ENCODE data around the gene SPESP1. TPM values are rescaled to one million over a fixed set of nuclear protein-coding genes. Genes with fewer than 3 reads are reported as not detected.

Gene SPESP1
- total RNA-seq, 1 donor from 2014 or later = 1.2 TPM

DNA sequence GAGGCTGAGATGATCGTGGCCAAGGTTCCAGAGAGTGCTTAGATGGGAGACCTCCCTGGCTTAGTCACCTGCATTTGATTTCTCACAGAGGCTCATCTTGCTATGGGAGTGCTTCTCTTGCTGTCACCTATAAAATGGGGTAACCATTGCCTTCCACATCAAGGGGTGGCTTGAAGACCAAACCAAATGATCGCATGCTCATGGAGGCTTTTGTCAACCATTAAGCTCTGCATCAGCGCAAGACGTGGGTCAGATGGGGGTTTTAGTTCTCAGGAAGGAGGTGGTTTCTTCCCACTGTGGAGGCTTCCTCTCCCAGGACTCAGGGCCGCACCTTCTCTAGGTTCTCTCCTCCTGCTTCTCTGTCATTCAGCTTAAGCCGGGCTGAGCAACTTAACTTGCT, 56.8 kb downstream of the SPESP1 start:
- no peaks in the 10 kb centered on the region for H3K4me1 Mint-ChIP-seq (ENCODE audit: low read depth)
- no peak for DNase-seq (ENCODE audit: low spot score)
- no peaks in the 10 kb centered on the region for H3K36me3 Mint-ChIP-seq (ENCODE audit: low read depth)
- intact Hi-C loops (cut with micrococcal nuclease) = no loop called here
- no peak overlapping the region for H3K27ac Mint-ChIP-seq
- H3K27me3 Mint-ChIP-seq (ENCODE audit: insufficient read depth) = peaks cover 5% of the 10 kb centered on the region
- H3K9me3 Mint-ChIP-seq = no peaks in the 10 kb centered on the region
- no peak overlapping the region for H3K4me3 Mint-ChIP-seq

DNA sequence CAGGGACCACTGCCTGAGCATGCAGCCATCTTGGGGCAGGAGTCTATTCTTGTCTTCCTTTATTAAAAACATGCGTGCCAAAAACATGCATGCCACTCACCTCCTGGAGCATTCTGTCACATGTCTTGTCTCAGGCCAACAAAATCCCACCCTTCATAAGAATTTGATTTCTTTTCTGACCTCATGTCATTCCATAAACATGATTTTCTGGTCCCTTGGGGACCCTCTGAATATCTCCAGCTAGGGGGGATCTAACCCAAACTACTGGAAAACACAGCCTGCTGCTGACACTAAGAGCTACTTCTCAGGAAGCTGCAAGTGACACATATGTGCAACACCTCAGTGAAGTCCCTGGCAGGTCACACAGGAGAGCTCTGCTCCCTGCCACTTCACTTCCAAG, 57.4 kb downstream of the SPESP1 start:
- Mint-ChIP-seq H3K27me3 (ENCODE audit: insufficient read depth) (peaks cover 5% of the 10 kb centered on the region), H3K36me3 (ENCODE audit: low read depth) (no peaks in the 10 kb centered on the region), H3K27ac (no peak overlapping the region), H3K4me1 (ENCODE audit: low read depth) (no peaks in the 10 kb centered on the region), H3K4me3 (no peak overlapping the region), H3K9me3 (no peaks in the 10 kb centered on the region)
- no peak for DNase-seq (ENCODE audit: low spot score)
- intact Hi-C loops (cut with micrococcal nuclease) = no loop called here

DNA sequence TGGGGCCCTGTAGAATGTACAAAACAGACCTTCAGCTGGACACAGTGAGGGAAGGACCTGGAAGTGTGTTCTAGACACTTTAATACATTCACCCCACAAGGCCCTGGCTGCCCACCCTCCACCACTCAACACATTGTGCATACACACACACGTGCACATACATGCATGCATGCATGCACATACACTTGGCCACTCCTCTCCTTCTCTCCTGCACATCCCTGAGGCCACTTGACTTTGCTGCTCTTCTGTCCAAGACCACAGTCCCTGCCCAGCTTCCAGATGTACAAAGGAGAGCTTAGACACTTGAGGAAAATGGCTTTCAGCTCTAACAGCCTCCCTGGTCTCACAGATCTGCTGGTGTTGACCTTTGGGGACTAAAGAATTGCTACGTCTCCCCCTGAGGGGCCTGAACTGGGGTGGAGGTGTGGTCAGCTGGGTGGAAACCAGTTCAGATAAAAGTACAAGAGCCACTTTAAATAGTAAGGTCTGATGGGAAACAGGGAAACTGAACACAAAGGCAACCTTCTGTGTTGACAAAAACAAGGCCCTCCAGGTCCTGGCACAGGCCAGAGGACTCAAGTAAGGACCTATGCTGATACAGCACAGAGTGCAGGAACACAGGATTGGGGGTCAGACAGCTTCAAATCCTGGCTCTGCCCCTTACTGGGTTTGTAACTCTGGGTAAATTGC, 59.4 kb downstream of the SPESP1 start:
- Mint-ChIP-seq H3K27ac (no peak overlapping the region), H3K4me1 (ENCODE audit: low read depth) (no peaks in the 10 kb centered on the region), H3K9me3 (no peaks in the 10 kb centered on the region), H3K4me3 (no peak overlapping the region), H3K27me3 (ENCODE audit: insufficient read depth) (peaks cover 5% of the 10 kb centered on the region), H3K36me3 (ENCODE audit: low read depth) (no peaks in the 10 kb centered on the region)
- DNase-seq (ENCODE audit: low spot score) = no peak
- intact Hi-C loops (cut with micrococcal nuclease) = no loop called here

DNA sequence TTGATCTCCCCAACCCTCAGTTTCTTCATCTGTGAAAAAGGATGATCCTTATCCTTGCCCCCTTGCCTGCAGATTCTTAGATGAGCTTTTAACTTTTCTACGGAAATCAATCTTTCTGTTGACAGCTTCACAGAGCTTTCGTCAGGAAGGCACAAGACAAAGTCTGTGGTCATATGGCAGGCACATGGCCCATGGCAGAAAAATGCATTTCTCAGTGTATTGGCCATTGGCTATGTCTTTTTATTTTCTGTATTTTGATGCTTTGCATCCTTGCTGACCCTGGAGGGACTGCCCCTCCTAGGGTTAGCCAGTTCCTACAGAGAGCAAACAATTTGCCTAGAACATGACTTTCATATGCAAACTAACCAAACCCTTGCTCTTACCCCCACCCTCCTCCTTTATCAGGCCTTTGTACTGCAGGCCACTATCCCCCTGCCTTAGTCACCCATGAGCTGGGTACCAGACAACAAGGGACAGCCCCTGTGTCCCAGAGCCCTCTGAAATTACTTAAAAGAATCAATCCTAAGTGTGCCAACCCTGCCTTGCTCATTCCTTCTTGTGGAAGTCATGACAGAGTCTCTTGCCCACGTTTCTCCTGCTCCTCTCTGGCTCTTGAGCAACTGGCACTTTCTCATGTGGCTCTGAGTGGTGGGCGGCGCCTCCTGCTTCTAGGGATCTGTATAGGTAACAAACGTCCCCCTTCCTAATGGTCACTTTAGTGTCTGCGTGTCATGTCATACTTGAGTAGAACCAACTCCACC, 60.1 kb downstream of the SPESP1 start:
- Mint-ChIP-seq H3K9me3 (no peaks in the 10 kb centered on the region), H3K36me3 (ENCODE audit: low read depth) (no peaks in the 10 kb centered on the region), H3K4me3 (no peak overlapping the region), H3K27me3 (ENCODE audit: insufficient read depth) (peaks cover 7% of the 10 kb centered on the region), H3K27ac (no peak overlapping the region), H3K4me1 (ENCODE audit: low read depth) (no peaks in the 10 kb centered on the region)
- intact Hi-C loops (cut with micrococcal nuclease) = no loop called here
- no peak for DNase-seq (ENCODE audit: low spot score)

DNA sequence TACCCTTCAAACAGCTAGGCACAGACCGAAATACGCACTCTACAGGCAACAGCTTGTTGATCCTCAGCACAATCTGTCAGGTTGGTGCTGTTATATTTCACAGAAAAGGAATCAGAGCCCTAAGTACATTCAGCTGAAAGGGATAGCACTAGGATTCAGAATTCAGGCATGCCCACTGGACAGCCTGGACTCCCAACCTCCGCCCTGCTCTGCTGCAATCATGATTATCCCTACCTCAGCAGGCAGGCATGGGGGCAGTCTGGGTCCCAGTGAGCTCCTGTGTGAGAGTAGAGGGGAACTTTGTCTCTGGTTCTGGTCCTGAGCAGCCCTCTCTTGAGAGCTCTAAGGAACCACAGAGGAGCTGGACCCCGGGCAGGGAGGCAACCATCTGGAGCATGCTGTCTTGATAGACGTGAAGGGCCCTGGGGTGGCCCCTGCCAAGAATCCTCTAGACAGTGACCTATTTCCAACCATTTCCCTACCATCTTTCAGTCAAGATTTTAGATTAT, 60.7 kb downstream of the SPESP1 start:
- Mint-ChIP-seq H3K27ac (no peak overlapping the region), H3K27me3 (ENCODE audit: insufficient read depth) (peaks cover 6% of the 10 kb centered on the region), H3K9me3 (no peaks in the 10 kb centered on the region), H3K4me3 (no peak overlapping the region), H3K36me3 (ENCODE audit: low read depth) (no peaks in the 10 kb centered on the region), H3K4me1 (ENCODE audit: low read depth) (no peaks in the 10 kb centered on the region)
- no peak for DNase-seq (ENCODE audit: low spot score)
- intact Hi-C loops (cut with micrococcal nuclease) = no loop called here

DNA sequence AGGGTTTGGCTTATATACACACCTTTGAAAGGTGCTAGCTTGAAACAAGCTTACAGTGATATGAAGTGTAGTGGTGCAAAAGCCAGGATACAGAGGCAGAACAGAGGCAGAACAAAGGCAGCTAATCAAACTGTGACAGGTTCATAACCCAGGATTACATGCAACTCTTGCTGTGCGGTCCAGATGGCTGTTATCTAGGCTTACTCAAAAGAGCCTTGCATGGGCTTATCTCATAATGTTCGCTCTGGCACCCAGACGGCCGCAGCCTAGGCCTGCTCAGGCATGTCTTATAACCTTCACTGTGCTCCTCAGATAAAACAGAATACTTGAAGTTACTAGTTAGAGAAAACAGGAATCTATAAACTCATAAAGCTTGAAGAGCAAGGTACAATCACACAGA, 61.4 kb downstream of the SPESP1 start:
- Mint-ChIP-seq H3K9me3 (no peaks in the 10 kb centered on the region), H3K36me3 (ENCODE audit: low read depth) (no peaks in the 10 kb centered on the region), H3K27ac (no peak overlapping the region), H3K27me3 (ENCODE audit: insufficient read depth) (peaks cover 6% of the 10 kb centered on the region), H3K4me1 (ENCODE audit: low read depth) (no peaks in the 10 kb centered on the region), H3K4me3 (no peak overlapping the region)
- intact Hi-C loops (cut with micrococcal nuclease) = no loop called here
- DNase-seq (ENCODE audit: low spot score) = no peak

DNA sequence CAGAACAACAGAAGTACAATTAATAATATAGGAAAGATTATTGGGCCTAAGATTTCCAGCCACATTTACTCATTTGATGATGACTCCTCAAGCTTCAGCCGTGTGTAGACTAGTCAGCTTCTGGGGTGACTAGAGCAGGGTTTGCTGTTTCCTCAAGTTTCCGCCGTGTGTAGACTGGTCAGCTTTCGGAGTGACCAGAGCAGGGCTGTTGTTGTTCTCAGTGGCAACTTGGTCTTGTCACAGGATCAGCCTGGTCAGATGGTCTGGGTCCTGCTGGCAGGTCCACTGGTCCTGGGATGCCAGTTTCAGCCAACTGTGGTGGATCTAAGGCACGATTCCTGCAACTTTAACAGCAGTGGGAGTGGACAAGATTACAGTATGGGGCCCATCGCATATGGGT, 62.4 kb downstream of the SPESP1 start:
- Mint-ChIP-seq H3K27me3 (ENCODE audit: insufficient read depth) (peaks cover 3% of the 10 kb centered on the region), H3K4me3 (no peak overlapping the region), H3K9me3 (no peaks in the 10 kb centered on the region), H3K4me1 (ENCODE audit: low read depth) (no peaks in the 10 kb centered on the region), H3K36me3 (ENCODE audit: low read depth) (no peaks in the 10 kb centered on the region), H3K27ac (no peak overlapping the region)
- no peak for DNase-seq (ENCODE audit: low spot score)
- intact Hi-C loops (cut with micrococcal nuclease) = no loop called here

DNA sequence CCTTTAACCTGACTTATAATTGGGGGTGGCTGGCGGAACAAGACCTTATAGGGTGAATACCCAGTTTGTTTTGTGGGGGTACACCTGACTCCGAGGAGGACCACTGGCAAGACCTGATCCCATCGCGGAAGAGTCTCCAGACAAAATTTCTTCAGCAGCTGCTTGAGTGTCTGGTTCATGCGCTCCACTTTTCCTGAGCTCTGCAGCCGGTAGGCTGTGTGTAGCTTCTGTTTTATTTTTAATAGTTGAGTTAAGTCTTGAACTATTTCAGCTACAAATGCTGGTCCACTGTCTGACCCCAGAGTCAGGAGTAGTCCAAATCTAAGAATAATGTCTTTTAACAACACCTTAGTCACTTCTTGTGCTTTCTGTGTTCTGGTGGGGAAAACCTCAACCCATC, 63.0 kb downstream of the SPESP1 start:
- Mint-ChIP-seq H3K27ac (no peak overlapping the region), H3K9me3 (no peaks in the 10 kb centered on the region), H3K4me1 (ENCODE audit: low read depth) (no peaks in the 10 kb centered on the region), H3K36me3 (ENCODE audit: low read depth) (no peaks in the 10 kb centered on the region), H3K4me3 (no peak overlapping the region), H3K27me3 (ENCODE audit: insufficient read depth) (peaks cover 3% of the 10 kb centered on the region)
- intact Hi-C loops (cut with micrococcal nuclease) = no loop called here
- DNase-seq (ENCODE audit: low spot score) = no peak

DNA sequence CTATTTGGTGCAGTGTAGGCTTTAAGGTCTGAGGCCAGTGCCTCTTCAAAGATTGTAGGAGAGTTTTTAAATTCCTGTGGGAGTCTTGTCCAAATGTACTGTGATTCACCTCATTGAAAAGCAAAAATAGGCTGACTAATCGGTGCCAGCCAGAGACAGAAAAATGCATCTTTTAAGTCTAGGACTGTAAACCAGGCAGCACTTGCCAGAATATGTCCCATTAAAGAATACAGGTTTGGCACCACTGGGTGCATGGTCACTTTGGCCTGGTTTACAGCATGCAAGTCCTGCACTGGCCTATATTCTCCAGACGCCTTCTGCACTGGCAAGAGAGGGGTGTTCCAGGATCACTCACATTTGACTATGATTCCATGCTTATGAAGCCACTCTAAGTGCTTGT, 63.8 kb downstream of the SPESP1 start:
- H3K27me3 Mint-ChIP-seq (ENCODE audit: insufficient read depth) = peaks cover 3% of the 10 kb centered on the region
- H3K4me3 Mint-ChIP-seq = no peak overlapping the region
- DNase-seq (ENCODE audit: low spot score) = no peak
- no peaks in the 10 kb centered on the region for H3K9me3 Mint-ChIP-seq
- H3K27ac Mint-ChIP-seq = no peak overlapping the region
- no peaks in the 10 kb centered on the region for H3K36me3 Mint-ChIP-seq (ENCODE audit: low read depth)
- H3K4me1 Mint-ChIP-seq (ENCODE audit: low read depth) = no peaks in the 10 kb centered on the region
- intact Hi-C loops (cut with micrococcal nuclease) = no loop called here

DNA sequence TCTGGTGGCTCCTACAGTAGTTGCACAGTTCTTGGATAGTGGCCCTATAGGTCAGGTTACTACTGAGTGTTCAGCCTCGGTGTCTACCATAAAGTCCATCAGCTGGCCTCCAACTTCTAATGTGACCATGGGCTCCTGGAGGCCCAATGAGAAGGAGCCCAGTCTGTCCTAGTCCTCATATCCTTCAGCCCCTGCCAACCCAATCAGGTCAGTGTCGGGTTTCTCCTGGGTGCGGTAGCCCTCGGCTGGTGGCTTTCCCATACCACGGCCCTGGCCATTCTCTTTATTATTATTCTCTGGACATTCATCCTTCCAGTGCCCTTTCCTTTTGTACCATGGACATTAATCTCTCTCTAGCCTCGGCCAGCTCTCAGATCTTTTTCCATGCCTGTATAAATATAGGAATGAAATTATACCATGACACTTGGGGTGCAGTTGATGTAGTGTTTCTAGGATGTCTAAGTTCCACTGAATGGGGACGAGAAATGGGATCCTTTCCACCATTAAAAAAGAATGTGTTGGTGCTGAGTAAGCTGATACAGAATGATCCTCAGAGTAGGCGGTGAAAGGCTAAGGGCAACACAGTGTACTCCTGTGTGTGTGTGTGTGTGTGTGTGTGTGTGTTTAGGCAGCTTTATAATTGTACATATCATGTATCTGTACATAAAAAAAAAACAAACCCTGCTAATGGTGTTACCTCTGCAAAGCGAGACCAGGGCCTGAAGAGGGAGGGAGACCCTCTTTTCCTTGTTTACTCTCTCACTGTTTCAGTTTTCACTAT, 64.8 kb downstream of the SPESP1 start:
- H3K27me3 Mint-ChIP-seq (ENCODE audit: insufficient read depth) = peaks cover 4% of the 10 kb centered on the region
- intact Hi-C loops (cut with micrococcal nuclease) = no loop called here
- H3K9me3 Mint-ChIP-seq = no peaks in the 10 kb centered on the region
- H3K4me3 Mint-ChIP-seq = no peak overlapping the region
- DNase-seq (ENCODE audit: low spot score) = no peak
- H3K36me3 Mint-ChIP-seq (ENCODE audit: low read depth) = no peaks in the 10 kb centered on the region
- no peaks in the 10 kb centered on the region for H3K4me1 Mint-ChIP-seq (ENCODE audit: low read depth)
- no peak overlapping the region for H3K27ac Mint-ChIP-seq

Other genes with a start within 250 kb of the SPESP1 start
- gene ANP32A, start 109.6 kb upstream of the SPESP1 start, total RNA-seq = 275 TPM in 2 replicates
- gene NOX5, start 84.2 kb downstream of the SPESP1 start, total RNA-seq = 0.03 TPM in 1 of 2 replicates, not detected in the other
- gene GLCE, start 230.1 kb downstream of the SPESP1 start, total RNA-seq = 2.8 and 2.9 TPM in 2 replicates

Data from activated T-helper 1 cell treated with anti-CD3 and anti-CD28 coated beads, Interleukin-12 subunit alpha, Interleukin-12 subunit beta, Interleukin-2, Interleukin-4 antibody, amounts not matched to agents 30 ng/mL and 10 ng/mL and 1 ng/mL, durations not matched to agents 14 hours and 24 hours and 36 hours (primary cell).